GM21360 (cell line): ENCODE measurements around the gene ST6GALNAC4.

ENCODE experiments used
- ATAC-seq: cut with Tn5 transposase; IDR thresholded peaks from one replicate; pipeline ENCODE4 v1.9.1; 2021; ENCODE audit warnings: mild to moderate bottlenecking, moderate library complexity; ENCODE audit not compliant: unreplicated experiment

Gene ST6GALNAC4

DNA sequence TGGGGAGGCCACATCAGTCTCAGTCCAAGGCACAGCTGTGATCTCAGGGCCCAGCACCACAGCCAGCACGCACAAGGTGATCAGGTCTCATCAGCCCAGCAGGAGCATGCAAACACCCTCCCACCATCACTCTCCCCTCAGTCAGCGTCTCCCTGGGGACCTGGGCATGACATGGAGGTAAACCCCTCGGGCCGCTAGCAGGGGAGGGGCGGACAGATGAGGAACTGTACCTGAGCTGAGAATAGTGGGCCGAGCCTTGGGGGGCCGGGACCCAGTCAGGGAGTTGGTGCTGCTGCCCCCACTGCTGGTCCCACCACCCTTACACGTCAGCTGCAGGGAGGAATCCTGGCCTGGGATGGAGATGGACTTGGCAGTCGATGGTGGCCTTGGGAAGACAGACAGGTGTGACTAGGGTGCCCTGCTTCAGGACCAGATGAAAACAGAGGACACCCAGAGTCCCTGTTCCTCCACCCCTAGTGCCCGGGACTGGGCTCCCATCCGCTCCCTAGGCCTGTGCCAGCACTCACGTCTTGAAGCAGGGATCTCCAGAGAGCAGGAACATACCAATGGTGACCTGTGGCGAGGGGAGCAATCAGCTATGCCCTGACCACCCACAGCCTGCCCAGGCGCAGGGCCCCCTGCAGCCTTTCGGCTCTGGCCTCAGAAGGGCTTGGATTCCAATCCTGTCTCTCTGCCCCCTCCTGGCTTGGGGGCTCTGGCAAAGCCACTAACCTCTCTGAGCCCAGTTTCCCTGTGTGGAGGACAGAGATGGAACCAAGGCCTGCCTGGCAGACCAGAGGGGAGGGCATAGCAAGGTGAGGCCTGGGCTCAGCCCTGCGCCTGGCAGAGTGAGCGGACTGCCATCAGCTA, 31.2 kb upstream of the ST6GALNAC4 start:
- no peak for ATAC-seq

DNA sequence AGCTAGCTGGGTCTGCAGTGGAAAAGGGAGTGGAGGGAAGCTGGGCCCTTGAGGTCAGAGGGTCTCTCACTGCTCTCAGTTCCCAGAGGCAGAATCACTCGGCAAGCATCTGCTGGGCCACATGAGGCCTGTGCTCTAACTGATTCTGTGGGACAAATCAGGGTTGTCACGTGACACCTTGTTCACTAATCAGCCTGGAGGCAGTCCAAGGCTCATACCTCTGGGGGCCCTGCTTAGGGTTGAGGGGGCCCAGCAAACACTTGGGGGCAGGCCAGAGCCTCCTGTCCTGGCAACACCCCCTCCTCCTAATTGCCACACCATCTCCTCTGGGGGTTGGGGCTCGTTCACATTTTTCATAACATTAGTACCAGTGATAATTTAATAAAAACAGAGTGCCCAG, 29.9 kb upstream of the ST6GALNAC4 start:
- ATAC-seq, result no peak

DNA sequence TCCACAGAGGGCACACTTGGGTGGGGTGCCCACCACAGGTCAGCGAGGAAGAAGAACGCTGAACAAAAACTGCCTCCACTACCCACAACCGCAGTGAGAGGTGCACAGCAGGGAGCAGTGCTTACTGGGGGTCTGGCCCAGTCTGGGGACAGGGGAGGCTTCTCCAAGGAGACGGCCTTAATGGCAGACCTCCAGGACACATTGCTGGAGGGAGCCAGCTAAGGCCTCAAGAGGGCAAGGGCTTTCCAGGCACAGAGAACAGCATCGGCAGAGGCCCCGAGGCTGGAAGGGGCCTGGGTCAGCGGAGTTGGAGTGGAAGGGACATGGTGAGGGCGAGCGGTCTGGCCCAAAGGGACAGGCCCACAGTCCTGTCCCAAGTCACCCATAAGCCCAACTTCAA, 29.1 kb upstream of the ST6GALNAC4 start:
- ATAC-seq, result no peak

DNA sequence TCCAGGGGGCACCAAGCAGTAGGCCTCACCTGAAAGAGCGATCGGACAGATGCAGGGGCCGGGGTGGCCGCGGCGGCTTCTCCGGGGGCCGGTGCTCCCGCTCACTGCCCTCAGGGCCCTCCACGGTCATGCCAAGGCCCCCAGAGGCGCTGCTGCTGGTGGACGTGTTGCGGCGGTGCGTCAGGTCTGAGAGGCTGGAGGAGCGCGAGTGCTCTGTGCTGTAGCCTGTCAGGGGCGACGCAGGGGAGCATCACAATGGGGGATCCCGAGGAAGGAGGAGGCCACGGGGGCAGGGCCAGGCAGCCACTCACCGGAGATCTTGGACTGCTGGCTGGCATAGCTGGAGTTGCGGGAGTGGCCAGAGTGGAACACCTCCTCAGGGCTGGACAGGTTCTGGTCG, 28.5 kb upstream of the ST6GALNAC4 start:
- ATAC-seq, result no peak

DNA sequence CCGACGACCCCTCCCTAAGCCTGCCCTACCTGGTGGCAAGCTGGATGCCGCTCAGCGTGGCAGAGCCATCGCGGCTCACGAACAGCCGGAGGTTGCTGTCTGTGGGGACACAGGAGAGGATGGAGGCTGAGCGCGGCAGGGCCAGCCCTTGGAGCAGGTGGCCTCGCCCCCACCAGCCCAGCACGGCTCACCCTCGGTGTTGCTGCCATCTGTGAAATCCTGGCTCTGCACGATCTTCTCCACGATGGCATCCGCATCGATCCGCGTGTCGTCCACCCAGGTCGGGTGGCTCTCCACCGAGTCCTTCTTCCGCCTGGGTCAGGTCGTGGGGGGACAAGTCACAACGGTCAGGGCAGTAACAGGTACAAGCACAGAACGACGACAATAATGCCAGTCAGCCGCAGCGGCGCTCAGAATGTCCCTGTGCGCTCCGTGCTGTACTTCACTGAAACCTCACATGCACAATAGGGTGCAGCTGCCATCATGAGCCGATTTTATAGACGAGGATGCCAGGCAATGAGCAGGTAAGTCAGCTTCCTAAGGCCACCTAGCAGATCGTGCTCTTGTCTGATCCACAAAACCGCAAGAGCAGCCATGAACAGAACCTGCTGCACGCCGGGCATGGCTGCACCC, 27.9 kb upstream of the ST6GALNAC4 start:
- no peak for ATAC-seq

DNA sequence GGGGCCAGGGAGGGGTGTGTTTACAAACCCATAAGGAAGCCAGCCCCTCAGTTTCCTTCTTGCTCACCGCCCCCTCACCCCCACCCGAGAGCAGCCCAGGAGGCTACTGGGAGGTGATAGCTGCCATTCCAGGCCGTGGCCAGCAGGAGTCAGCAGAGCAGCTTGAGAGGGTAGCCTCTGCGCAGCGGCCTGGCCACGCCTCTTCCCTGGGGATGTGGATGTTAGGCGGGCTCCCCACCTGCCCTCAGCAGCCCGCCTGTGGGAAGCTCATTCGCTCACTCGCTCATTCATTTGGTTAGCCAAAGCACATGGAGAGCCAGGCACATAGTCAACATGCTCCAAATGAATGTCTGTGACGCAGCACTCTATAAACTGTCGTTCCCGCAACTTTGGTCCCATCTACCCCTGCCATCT, 26.9 kb upstream of the ST6GALNAC4 start:
- ATAC-seq, result no peak

DNA sequence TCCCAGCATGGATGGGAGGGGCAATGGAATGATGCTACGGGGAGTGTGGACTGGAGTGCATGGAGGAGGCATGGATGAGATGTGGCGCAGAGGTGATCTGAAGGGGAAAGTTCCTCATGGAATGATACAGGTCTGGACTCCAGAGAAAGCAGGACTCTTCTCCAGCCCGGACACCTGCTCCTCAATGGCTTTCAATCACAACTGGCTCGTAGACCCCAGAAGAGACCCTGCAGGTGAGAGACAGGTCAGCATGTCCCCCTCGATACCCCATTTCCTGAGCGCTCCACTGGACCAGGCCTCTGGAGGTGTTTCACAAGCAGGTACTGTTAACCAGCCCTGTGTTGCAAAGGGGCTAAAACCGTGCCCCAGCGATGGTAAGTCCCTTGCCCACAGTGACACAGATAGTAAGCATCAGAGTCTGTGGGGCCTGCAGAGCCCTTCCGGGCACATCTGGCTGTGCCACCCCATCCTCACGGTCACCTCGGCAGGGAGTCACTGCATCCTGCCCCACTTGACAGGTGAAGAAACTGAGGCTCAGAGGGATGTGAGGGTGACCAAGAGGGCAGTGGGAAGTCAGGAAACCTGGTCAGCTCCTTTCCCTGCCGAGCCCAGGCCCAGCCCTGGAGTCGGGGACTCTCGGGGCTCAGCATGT, 26.3 kb upstream of the ST6GALNAC4 start:
- ATAC-seq, result no peak

DNA sequence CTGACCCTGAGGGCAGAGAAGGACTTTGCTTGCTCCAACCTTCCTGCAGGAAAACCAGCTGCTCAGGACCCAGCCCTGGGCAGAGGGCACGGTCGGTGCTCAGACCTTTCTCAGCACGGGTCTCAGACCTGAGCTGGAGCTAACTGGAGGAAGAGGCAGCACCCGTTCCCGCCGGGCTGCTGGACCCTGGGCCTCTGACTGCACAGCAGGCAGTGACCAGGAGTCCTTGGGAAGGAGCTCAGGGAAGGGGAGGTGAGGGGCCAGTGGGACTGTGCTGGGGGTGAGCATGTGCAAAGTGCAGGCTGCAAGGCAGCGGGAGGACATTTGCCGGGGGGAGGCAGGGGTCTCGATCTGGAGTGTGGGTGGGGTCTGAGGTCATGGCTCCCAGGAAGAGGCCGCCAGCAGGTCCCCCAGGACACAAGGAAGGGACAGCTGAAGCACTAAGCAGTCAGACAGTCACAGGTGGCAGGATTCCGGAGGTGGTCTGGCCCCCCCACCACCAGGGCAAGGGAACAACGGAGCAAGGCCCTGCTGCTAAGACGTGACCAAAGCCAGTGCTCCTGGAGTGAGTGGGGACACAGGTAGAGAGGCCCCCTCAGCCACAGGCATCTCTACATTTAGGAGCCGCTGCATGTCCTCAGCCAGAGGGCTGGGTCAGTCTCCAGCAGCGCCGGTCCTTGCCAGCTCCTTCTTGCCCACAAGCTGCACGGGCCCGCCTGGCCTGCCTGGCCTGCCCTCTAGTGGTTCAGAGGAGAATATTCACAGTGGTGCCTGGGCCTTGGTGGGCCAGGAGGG, 25.6 kb upstream of the ST6GALNAC4 start:
- no peak for ATAC-seq

DNA sequence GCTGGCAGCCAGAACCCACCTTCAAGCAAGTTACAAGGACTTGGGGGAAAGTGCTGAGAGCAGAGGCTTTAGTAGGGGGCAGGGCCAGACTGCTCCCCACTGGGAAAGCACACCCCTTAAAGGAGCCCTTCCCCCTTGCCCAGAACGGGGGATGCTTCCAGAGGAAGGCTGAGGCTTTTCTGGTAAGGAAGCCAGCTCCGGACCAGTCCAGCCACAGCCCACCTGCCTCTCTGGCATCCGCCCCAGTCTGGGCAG, 25.0 kb upstream of the ST6GALNAC4 start:
- no peak for ATAC-seq

DNA sequence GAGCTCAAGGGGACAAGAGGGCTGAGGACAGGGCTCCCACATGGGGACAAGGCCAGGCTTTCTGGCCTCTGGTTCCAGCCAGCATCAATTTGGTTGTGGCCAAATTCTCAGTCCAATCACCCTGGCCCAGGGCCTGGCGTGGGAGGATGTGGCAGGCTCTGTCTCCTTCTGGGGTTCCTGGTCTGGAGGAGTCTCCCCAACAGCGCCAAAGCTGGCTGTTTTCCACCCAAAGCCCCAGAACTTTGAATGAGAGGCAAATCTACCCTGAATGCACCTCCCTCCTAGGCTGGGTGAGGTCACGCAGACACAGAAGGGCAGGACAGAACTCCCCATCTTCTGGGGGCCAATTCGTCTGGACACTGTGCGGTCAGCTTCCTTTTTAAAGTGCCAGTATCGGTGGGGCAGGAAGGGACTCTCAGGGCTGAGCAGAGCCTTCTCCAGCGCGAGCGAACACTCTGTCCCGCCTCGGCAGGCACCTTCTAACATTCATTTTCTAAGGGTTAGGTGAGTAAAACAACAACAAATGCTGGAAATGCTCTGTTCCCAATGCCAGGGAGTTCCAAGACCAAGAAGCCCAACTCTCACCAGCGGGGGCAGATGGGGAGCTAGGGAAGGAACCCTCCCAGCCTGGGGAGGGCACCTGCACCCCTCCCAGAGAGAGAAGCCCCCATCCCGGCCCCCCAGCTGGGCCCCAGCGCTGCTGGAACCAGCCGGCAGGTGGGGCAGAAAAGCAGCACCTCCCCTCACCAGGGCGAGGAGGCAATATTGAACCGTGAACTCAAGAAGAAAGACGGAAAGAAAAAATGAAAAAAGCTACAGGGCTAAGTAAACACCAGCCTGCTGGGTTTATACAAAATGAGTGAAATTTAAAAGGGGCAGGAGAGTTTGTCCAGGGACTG, 24.5 kb upstream of the ST6GALNAC4 start:
- no peak for ATAC-seq

DNA sequence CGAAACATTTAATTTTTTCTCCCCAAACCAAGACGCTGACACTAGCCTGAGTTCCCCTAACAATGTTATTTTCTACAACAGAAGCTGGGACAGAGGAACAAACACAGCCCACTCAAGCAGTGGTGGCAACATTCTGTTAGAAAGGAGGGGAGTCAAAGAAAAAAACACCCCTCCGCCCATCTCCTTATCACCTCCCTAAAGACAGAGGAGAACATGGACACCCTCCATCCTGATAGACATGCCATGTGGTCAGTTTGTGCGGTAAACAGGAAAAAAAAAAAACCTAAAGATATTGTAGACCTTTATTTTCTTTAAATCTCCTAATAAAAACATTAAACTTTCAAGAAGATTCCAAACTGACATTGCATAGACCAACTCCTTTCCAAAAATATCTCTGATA, 23.8 kb upstream of the ST6GALNAC4 start:
- no peak for ATAC-seq

DNA sequence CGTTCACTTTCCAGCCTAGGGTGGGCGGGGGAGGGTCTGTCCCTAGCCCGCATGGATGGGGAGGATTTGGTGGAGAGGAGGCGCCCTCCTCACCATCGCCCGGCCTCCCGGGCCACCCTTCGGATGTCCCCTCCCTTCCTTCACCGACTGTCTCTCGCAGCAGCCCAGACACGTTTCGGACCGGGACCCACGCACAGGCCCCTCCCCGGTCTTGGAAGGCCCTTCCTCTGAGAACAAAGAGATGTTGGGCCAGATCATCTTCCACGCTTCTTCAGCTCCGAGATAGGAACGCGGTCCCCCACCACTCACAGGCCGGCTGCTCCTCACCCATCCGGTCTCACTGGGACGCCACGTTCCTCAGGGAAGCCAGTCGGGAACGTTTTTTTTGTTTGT, 21.5 kb upstream of the ST6GALNAC4 start:
- no peak for ATAC-seq

DNA sequence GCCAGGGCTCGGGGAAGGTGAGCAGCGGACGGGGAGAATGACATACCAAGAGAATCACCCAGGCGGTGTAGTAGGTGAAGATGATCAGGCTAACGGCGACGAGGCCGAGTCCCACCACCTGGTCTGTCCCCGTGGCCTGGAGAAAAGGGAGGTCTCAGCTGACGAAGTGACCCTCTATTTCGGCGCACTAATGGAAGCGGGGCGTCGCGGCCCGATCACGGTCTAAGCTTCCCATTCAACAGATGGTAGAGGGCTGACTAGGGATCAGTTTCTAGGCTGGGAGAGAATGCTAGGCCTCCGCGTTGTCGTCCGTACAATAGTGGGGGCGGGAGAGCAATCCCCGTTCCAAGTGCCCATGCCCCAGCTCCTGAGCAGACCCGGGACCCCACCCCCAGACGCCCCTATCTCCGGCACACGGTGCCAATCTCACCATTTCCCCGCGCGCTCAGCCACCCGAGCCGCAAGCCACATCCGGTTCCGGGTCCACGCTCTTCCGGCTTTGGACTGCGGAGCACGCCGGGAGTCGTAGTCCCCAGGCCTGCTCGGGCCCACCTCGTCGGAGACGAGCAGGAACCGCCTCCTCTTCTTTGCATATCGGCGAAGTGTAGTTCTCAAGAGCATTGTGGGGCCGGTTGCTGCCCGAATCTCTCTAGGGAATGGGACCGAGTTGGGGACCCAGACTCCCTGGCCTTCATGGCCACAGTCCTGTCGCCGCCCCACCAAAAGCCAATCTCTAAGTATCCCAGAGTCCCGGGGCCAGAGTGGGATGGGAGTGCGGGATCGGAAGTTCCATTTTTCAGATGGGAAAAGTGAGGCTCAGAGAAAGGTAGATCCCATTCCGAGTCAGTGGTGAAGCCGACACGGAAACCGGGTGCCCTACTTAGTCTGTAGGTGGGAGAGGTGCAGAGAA, 20.8 kb upstream of the ST6GALNAC4 start, which contains the start of gene DPM2:
TSS of gene DPM2 (minus strand) at position 467 of the 910 bp plus-strand sequence. CDS start at position 433, 34 bp downstream.
- ATAC-seq, result peak; percentile 78

DNA sequence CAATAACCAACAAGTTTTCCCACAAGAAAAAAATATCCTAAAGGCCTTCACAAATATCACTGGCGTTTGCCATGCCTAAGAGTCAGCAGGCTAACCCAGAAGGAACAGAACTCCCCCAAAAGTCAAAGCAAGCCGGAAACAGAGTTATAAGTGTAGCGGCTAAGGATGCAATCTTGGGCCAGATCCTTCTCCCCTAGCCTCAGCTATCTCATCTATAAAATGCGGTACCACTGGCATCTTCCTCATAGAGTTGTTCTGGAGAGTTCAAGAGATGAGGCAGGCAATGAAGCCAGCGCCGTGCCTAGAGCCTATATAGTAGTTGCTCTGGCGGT, 20.2 kb upstream of the ST6GALNAC4 start:
- no peak for ATAC-seq

DNA sequence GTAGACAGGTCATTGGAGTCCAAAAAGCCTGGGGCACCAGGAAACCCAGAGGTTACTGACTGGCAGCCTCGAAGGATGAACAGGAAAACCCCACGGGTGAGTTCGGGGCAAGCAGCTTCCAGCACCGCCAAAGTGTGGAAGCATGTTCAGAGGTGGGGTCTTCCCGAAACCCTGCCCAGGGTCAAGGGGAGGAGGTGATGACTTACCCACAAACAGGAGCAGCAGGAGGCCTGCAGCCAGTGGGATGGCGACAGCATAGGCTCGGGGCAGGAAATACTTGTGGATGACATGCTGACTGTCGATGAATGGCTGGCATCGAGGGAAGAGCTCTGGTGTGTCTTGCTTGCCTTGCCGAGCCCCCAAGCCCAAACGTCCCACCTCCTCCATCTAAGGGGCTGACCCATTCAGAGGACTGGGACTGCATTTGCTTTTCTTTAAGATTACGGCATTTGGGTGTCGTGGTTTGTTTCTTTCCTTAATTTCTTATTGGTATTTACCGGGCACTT, 19.6 kb upstream of the ST6GALNAC4 start:
- ATAC-seq, result no peak

DNA sequence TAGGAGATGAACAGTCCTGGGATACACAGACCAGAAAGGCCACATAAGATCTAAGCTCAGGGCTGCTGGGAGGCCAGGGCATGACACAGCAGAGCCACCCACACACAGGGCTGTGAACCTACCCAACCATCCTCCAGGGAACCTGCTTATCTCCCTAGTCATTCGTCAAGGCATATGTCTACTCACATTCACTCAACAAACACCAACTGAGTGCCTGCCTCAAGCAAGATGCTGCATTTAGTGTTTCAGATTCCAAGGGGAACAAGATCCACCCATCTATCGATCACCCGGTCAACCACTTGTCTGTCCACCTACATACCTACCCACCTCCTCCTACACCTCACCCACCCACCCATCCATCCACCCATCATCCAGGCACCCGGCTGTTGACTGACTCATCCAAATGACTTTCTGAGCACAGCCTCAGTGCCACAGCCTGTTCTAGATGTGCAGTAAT, 19.0 kb upstream of the ST6GALNAC4 start:
- no peak for ATAC-seq

DNA sequence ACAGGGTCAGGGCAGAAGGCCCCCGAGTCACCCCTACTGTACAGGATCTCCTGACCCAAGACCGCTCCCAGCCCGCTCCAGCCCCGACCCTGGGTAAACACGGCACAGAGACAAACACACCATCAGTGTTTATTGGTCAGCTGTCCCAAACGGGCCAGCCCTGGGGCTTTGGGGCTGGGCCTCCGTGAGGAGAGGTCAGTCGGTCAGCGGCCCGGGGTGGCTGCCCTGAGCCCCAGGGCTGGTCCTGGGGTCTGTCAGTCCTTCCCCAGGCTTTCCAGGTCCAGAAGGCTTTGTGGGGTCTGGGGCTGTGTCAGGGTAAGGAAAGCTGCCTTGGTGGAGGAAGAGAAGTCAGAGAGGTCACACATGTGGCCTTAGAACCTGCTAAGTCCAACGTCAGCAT, 18.1 kb upstream of the ST6GALNAC4 start:
- ATAC-seq, result no peak

DNA sequence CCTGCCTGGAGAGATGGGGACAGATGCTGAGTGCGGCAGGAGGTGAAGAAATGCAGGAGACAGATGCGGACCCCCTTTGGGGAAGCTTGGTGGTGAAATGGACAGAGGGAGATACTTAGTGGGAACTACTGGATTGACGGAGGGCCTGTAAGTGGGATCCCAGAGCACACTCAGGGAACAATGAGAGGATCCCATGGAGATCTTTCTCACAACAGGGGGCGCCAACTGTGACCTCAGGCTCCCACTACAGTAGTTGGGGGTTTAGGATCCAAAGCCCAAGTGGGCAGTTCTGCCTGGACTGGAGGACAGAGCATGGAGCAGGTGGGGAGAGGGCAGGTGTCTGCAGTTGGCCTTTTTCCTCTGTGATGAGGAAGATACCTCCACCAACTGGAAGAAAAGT, 17.4 kb upstream of the ST6GALNAC4 start:
- ATAC-seq, result no peak
